HG03045 (cell line): Measurements from ENCODE around the gene NAPEPLD.
"Not testable (repeated sequence)": the region's sequence is repeated elsewhere in the genome, so short reads cannot be mapped to it uniquely, and the experiment has no call there.

ENCODE experiments used
- ATAC-seq: cut with Tn5 transposase; IDR thresholded peaks from one replicate; pipeline ENCODE4 v1.9.1; 2021; ENCODE audit warnings: mild to moderate bottlenecking, moderate library complexity; ENCODE audit not compliant: unreplicated experiment

NAPEPLD gene

DNA sequence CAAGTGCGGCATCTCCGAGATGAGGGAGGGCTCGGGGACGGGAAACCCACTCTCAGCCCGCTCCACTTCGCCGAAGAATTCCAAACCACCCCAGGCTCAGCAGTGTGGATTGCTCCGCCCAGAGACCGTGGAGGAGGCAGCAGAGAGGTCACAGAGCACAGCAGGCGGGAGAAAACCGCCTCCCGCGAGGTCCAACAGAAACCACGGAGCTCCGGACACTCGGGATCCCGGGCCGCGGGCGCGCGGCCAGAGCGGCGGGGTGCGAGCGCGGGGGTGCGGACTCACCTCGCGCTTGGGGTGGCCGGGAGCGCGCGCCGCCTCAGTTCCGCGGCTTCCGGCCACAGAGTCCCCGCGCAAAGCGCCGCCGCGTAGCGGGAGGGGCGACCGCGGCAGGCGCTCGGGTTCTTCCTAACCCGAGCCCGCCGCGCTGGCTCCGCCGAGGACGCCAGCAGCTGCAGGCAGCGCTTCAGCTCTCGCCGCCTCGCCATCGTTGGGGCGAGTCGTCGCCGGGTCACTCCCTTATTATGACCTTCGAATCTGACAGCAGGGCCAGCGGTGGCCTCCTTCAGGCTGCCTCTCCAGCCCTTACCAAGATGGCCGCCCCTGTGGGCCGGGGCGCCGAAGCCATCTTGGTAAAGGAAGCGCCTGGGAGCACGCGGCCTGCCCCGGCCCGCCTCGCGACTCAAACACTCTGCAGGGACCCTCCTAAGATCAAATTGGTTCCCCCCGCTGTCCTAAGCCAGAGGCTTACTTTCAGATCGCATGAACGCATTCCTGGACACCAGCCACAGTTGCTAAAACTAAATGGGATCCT lies at the start of gene NAPEPLD:
NAPEPLD (minus strand) TSS at position 106 of the 814 bp plus-strand sequence. CDS start 20,323 bp downstream, outside the sequence.
- peak; percentile 84 for ATAC-seq

DNA sequence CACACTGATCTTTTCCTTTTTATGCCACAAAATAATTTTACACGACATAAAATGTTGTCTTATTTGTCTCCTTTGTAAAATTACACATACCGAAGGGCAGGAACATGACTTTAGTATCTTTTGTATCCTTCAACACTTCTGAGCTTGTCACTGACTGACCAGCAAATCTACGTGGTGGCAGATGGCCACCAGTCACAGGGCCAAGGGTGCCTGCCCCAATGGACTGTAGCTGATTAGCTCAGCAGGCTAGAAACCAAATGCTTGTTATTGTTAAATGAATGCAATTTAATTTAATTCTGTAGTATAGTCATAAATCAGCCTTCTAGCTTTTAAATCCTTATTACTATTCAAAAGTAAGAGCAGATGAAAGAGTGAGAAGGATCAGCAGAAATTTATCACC lies 49.2 kb upstream of the NAPEPLD start:
- not testable (repeated sequence) for ATAC-seq

DNA sequence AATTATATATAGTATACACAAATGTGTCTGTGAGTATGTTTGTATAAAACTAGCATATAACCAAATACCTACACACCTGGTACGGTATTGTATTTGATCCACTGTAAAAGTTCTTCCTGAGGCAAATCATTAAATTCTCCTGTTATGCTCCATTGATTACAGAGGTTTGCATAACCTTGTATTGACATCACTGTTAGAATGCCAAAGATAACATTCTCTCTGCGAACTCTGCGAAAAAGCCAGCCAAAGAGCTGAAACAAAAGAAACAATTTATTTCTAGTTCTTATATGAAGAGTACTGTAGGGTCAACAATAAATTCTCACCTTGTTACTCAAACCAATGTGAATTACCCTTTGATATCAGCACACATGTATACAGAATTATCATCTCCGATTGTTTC lies 46.5 kb upstream of the NAPEPLD start:
- not testable (repeated sequence) for ATAC-seq

DNA sequence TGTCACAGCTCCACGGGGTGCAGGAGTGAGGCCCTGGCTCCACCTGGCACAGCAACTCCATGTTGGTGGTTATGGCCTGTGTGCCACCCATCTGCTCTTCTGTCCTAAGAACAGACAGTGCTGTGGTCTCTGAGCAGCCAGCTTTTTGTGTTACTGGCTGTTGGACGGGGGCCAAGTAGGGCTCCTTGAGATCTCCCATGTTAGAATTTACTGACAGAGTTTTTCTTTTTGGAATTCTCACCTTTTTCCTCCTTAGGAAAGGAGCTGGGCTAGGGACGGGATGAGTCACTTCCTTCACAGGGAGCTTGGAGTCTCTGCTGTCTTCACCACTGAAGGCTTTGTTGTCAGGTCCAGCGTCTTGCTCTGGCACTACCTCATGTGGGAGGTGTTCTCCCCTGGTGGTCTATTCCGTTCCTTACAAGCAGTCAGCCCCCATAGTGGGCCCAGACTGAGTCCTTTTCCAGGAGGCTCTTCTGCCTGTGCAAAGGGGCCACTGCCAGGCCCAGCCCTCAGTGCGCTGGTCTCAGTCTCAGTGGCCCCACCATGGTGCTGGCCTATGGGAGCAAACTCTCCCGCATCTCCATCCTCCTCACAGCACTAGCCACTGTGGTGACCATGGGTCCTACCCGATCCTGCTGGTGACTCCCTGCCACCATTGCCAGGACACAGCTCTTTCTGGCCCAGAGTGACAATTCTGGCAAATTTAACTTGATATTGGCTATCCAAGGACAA lies 23.7 kb upstream of the NAPEPLD start:
- not testable (repeated sequence) for ATAC-seq

DNA sequence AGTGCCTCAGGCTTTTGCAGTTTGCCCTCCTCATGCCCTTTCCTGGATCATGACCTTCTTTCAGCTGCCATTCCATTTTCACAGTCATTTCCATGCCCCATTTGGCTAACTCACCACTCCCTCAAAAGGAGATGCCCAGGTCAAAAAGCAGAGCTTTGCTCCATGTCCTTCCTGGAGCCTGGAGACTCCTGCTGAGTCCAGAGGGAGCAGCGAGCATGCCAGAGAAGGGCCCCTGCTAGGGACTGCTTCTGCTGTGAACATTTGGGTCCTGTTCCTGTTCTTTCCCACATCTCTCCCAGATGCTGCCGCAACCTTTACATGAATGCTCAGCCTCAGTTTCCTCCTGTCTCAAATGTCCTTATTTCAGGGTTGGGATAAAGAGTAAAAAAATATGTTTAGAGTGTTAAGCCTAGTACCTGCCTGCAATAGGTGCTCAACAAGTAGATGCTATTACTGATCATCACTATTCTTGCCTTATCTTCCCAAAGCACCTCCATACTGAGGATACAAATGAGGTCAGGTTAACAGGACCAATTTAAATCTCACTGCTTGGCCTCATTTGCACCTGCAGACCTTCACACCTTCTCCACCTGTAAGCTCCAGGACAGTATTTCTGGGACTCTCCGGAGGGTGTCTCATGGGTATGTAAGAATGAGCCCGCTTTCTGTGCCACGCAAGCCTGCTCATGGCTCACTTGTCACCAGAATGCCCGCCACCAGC lies 23.0 kb upstream of the NAPEPLD start:
- not testable (repeated sequence) for ATAC-seq

DNA sequence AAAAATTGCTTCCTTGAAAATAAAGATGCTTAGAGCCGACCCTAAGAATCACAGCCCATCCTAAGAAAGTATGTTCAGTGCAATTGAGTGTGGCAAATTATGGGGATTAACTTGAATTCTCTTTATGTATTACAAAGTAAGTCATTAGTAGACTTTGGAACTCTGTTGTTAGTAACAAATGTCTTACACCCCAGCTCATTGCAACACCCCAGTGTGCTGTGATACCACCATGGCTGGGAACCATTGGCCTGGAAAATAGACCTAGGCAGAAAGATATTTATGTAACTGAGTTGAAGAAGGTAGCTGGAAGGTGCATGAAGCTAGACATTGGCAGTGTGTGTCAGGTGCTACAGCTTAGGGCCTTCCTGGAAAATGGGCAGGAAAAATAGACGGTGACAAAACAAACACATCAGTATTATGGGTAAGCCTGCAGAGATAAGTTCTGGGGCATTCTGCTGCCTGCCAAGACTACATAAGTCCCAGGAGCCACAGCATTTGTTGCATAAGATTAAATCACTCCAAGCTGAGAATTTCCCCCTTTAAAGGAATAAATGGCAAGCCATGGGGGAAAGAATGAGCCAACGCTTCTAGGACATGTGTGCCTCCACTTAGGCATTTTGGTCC lies 18.1 kb upstream of the NAPEPLD start:
- ATAC-seq = not testable (repeated sequence)

DNA sequence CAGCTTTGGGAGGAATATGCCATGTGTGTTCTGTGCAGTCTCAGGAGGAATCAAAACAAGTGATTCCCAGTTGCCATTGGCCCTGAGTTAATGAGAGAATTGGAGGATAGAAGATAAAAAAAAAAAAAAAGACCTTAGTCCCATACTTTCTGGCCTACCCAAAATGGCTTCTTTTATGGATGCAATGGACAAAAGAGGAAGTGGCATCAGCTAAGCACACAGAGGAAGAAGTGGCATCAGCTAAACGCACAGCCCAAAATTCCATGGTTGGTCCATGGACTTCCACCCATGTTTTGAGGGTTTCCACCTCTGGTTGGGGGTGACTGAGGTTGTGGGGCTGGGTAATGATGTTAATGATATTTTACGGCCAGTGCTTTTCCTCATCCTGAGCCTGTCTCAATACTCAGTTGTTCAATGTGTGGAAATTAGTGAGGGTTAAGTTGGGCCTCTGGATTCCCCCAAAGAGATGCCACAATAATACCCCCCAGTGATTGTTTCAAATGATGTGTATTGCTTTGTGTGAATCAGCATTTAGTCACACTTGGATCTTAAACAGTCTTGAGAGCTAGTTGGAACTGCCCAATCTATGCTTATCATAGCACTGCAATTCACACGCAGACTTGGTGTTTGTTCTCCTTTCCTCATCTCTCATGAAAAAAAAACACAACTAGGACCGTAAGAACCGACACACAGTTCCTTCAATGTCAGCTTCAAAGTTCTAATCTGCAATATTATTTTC lies 14.4 kb upstream of the NAPEPLD start:
- not testable (repeated sequence) for ATAC-seq

DNA sequence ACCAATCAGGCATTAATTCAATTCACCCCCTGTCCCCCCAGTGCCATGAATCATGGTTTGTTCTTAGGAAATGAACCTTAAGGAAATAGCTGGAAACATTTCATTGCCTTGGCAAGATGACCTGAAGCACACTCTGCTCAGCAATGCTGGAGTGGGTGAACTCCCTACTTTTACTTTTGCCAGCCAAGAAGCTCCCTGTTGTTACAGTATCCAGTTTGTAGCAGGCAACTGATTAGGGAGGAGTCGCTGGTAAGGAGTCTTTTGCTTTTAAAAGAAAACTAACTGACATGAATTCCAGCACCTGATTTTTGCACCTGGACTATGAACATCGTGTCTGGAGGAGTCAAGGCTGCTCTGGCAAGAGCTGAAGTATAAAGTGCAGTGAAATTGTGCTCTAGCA lies 13.7 kb upstream of the NAPEPLD start:
- not testable (repeated sequence) for ATAC-seq

DNA sequence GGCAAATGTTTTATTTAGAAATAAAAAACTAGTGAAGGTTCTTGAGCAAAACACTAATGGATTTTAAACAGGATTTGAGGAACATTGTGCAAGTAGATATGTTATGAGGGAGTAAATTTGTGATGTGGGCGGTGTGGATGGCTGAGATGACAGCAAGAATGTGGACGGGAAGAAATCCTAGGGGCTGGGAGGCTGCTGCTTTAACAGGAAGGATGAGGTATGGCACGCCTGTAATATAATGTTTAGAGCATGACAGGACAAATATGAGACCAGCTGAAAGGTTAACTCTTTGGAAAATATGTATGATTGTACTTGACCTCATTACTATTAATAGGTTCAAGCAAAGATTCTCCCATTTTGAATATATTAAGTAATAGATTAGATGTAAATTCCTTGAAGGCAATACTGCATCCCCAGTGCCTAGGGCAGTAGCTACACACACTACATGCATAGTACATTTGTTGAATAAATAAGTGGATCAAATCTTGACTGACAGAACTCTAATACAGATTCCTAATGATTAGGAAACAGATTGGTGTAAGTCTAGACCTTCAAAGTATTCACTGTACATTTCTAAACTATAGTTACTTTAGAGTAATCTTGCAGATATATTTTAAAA lies 13.2 kb upstream of the NAPEPLD start:
- not testable (repeated sequence) for ATAC-seq

DNA sequence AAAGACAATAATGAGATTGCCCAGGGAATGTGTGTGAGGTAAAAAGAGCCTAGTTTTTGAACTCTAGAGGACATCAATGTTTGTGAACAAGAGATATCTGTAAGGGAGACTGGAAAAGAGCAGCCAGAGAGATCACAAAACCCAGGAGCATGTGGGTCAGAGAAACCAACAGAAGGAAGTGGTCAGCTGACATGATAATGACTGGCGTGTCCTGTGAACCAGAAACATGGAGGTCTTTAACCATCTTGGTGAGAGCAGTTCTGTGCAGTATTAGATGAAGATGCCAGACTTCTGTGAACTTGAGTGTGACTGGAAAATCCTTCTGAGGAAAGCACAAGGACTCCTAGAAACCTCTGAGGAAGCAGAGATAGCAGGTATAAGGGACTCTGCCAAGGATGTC lies 10.2 kb upstream of the NAPEPLD start:
- ATAC-seq = not testable (repeated sequence)

DNA sequence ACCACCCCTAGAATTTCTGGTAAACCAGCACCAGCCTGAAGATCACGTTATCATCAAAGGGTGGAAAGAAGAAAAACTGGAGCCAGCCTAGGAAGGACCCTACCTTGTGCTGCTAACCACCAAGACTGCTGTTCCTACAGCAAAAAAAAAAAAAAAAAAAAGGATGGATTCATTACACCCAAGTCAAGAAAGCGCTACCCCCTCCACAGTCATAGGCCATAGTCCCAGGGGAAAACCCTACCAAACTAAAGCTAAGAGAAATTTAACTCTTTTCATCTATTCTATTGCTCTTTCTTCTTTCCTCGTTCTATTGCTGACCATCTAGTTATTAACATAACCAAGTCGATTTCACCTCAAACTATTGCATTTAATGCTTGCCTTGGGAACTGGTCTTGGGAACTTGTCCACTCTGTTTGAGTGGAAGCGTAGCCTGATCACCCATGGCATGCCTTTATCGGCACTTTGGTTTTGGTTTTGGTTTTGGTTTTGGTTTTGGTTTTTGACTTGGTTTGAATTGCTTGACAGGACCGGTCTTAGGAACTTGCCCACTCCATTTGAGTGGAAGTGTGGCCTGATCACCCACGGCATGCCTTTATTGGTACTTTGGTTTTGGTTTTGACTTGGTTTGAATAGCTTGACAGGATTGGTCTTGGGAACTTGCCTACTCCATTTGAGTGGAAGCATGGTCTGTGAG lies 6.6 kb upstream of the NAPEPLD start:
- not testable (repeated sequence) for ATAC-seq

DNA sequence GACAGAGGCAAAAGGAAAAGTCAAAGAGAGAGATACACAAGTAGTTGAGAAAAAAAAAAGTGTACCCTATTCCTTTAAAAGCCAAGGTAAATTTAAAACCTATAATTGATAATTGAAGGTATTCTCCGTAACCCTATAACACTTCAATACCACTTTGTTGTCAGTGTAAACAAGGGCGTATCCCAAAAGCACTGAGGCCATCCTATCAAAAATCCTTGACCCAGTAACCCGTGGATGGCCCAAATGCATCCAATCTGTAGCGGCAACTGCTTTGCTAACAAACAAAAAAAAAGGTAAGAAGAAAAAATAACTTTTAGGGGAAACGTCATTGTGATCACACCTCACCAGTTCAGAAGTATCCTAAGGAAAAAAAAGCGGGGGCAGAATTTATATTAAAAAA lies 5.1 kb upstream of the NAPEPLD start:
- no peak for ATAC-seq

DNA sequence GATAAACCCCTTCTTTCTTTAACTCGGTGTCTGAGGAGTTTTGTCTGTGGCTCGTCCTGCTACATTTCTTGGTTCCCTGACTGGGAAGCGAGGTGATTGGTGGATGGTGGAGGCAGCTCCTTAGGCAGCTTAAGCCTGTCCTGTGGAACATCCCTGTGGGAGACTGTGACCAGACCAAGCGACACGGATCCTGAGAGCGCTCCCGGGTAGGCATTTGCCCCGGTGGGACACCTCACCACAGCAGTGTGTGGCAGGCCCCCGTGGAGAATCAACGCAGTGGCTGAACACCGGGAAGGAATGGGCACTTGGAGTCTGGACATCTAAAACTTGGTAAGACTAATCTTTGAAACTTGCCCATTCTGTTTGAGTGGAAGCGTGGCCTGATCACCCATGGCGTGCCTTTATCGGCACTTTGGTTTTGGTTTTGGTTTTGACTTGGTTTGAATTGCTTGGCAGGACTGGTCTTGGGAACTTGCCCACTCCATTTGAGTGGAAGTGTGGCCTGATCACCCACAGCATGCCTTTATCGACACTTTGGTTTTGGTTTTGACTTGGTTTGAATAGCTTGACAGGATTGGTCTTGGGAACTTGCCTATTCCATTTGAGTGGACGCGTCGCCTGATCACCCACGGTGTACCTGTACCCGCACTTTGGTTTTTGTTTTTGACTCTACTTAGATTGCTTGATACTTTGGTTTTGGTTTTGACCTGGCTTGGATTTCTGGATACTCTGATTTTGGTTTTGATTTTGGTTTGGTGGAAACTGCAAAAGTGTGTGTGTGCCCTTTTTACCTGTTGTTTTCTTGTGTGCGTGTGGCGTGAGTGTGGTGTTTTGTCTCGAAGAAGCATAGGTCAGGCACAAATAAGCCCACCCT lies 4.1 kb upstream of the NAPEPLD start:
- ATAC-seq = not testable (repeated sequence)

DNA sequence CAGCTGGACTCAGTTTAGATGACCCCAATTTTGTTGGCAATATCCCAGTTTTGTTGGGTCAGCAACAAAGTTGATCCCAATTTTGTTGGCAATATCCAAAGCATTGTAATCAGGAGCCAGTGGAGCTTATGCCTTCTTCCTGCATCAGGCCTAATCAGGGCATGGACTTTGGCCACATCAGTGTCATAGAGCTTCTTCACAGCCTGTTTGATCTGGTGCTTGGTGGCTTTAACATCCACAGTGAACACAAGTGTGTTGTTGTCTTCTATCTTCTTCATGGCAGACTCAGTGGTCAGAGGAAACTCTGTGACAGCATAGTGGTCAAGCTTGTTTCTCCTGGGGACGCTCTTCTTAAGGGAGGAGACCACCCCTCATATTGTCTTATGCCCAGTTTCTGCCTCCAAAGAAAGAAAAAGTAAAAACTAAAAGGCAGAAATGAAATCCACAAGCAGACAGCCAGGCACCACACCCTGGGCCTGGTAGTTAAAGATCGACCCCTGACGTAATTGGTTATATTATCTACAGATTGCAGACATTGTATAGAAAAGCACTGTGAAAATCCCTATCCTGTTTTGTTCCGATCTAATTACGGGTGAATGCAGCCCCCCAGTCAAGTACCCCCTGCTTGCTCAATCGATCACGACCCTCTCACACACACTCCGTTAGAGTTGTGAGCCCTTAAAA lies 3.2 kb upstream of the NAPEPLD start:
- ATAC-seq = not testable (repeated sequence)

DNA sequence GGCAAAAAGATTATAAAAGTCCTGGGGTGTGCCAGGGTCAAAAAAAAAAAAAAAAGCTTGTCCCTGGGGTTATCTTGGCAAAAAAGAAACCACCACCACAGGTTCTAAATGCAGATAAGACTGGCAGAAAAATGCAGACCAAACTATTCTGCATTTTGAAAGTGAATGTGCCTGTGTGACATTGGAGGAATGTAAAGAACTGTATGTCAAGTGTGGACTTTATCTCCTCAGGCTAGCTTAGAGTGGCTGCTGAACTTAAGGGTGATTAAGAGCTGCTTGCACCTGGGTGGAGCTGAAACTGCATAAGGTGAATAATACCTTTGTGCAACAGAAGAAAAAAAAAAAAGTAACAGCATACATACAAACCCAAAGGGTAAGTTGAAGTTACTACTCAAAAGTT lies 1.3 kb upstream of the NAPEPLD start:
- ATAC-seq = no peak

DNA sequence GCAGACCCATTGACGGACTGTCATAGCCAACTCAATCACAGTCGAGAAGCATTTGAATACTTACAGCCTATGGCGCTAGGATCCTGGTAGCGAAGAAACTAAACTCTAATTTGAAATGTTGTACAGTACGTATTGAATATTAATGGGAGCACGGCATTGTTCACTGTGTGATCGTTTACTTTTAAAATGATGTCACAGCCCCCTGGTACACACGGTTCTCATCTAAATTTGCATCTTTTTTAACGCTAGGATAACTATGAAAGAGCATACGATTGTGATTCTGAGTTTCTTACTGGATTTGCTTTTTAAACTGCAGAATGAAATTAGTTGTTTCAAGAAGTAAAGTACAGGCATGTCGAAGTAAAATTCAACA lies 895 bp upstream of the NAPEPLD start:
- ATAC-seq = peak; percentile 5

DNA sequence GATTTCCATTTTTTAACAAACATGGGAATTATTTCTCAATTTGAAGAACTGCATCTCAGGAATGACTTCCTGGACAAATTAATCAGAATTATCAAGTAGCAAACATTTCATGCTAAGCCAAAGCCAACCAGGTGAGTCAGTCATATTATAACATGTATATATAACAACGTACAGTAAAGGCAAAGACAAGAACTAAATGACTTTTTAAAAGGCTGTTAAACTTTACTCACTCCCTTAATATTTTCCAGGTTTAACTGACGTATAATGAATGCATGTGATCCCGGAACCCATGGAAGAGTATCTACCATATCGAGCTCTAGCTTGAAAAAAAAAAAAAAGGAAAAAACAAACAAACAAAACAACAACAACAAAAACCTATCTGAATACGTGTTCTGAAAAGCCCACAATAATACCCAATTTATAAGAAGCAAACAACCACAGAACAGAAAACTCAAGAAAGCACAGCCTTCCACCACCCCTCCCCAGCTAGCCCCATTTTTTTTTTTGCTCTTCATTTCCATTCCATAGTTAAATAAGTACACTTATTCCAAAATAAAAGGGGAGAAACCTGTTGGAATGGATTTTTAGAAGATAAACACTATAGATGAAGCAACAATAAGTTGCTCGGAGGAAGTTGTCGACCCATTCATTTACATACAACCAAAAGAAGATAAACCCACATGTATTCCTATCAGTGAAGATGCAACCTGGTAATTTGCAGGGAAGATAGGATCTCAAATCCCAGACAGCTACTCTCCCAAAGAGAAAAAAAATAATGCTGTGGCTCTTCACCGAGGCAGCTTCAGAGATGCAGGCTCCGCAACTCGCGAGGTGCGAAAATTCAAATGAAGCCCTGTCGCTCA lies 537 bp downstream of the NAPEPLD start:
- ATAC-seq = no peak
